ENCODE measurements around the gene CADM4.
A peak's percentile ranks its signal among the peaks of the same experiment; 100 is the strongest.

Gene CADM4

DNA sequence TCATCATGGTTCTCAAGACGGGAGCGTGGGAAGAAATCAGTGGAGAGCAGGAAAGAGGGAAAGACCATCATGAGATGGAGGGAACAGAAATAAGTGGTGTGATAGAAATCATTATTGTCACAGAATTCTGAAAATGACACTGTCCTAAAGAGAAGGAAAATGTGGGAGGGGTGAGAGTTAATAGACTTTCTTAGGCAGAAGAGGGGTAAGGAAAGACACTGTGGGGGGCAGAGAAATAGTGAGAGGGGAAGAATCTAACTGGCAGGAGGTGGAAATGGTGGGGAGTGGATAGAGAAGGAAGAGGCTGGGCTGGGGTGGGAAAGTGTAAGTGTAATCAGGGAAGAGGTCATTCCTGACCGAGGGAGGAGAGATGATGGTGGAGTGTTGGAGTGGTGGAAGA lies 60.9 kb downstream of the CADM4 start:
- DNase-seq, result no peak

DNA sequence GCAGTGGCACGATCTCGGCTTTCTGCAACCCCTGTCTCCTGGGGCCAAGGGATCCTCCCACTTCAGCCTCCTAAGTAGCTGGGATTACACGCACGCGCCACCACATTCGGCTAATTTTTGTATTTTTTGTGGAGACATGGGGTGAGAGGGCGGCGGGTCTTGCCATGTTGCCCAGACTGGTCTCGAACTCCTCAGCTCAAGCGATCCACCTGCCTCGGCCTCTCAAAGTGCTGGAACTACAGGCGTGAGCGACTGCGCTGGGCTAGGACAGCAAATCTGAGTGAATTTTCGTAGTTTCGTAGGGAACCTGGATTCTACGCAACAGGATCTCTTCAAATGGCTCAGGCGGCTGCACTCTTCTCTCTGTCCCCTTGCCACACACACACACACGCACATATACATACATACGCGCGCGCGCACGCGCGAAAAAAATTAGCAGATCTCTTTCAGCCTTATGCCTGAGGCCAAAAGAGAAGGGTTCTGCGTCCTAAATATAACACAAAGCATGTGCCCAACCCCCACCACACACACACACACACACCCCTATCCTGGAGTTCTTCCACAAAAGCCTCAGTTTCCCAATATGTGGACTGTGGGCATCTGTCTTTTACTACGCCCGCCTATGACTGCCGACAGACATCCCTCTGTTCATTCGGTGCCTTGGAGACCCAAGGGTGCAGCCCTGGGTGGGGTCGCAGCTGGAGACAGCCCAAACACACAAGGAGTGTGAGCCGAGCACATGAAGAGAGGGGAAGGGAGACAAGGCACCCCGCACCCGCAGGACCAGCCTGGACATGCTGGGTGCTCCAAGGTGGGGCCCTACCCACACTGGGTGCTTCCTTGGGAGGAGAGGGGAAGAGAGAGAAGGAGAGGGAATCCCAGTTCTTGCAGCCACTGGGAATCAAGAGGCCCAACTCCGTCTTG lies 63.4 kb downstream of the CADM4 start:
- no peak for DNase-seq

DNA sequence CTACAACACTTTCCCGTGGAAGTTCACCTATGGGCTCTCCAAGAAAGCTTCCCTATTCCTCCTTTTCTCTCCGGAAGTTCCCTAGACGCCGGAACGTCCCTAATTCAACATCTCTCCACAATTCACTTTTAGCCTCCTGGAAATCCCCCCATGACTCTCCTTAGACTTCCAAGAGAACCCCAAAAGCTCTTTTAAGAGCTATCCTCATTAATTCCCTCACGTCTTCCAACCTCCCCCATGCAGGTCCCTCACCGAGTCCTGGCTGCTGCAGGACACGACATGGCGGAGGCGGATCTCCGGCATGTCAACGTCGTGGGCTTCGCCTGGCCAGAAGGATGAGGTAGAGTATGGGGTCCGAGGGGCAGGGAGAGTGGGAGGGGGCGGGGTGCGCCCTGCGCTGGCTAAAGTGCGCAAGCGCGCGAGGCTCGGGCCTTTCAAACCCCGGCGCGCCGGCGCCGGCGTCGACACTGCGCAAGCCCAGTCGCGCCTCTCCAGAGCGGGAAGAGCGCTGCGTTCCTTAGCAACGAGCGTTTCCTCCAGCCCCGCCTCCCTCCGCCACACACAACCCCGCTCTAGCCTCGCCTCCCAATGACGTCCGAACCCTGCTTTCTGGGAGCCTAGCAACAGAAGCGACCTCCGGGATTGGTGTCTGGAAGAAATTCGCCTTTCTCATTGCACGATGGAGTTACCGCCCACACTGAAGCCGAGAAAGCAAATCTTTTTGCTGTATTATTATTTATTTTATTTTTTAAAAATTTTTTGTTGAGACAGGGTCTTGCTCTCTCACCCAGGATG lies 64.3 kb downstream of the CADM4 start, which contains the start of the genes PINLYP and XRCC1:
TSS of gene PINLYP (plus strand) at position 646 of the 795 bp plus-strand sequence. CDS start 1,391 bp downstream, outside the sequence.
TSS of gene XRCC1 (minus strand) at position 372 of the 795 bp plus-strand sequence. CDS start at position 303, 69 bp downstream.
- peak; percentile 95 to 97 for DNase-seq

DNA sequence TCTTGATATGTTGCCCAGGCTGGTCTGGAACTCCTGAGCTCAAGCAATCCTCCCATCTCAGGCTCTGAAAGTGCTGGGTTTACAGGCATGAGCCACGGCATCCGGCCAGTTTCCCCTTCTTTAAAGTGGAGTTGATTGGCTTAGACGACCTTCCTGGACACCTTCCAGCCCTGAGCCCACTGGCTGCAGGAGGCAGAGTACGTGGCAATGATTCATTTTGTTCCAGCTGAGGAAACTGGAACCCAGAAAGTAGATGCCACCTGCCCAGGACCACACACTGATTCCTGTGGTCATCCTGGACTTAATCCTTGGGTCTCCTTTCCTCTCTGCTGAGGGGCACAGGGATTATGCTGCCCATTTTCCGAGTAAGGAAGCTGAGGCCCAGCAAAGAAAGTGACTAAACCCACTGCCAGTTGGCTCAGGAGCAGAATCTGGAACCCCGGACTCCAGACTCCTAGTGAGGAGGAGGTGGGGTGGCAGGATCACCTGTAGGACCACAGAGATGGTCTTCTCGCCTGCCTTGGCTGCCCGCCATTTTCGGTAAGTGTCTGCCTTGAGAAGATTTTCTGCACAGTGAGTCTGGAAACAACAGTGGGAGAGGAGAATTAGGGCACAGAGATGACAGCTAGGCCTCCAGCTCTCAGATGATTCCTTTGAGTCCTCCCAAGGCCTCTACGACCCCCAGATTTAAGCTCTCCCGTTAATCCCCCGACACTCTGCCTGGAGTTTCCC lies 65.1 kb downstream of the CADM4 start:
- DNase-seq, result no peak

Data from activated T-cell treated with anti-CD3 and anti-CD28 coated beads, Interleukin-2, amount 50 U/mL, for 48 hours (primary cell).